H4 (cell line): Measurements from ENCODE around the gene TFAP2A. TPM values are rescaled to one million over a fixed set of nuclear protein-coding genes. Genes with fewer than 3 reads are reported as not detected.

Experiments
- DNase-seq: peaks from one replicate; pipeline ENCODE4 v3.0.0-alpha.2; 2015; ENCODE audit warnings: low spot score
- total RNA-seq: library from RNA; depleted of rRNA; stranded (reverse); fragments of >200 nt; shearing (Covaris generic); gene quantifications from 2 replicates; pipeline ENCODE4 v1.2.3, GENCODE V29; 2014

The TFAP2A gene
- total RNA-seq, 1 experiment from 2014 or later = 5.0 TPM

DNA sequence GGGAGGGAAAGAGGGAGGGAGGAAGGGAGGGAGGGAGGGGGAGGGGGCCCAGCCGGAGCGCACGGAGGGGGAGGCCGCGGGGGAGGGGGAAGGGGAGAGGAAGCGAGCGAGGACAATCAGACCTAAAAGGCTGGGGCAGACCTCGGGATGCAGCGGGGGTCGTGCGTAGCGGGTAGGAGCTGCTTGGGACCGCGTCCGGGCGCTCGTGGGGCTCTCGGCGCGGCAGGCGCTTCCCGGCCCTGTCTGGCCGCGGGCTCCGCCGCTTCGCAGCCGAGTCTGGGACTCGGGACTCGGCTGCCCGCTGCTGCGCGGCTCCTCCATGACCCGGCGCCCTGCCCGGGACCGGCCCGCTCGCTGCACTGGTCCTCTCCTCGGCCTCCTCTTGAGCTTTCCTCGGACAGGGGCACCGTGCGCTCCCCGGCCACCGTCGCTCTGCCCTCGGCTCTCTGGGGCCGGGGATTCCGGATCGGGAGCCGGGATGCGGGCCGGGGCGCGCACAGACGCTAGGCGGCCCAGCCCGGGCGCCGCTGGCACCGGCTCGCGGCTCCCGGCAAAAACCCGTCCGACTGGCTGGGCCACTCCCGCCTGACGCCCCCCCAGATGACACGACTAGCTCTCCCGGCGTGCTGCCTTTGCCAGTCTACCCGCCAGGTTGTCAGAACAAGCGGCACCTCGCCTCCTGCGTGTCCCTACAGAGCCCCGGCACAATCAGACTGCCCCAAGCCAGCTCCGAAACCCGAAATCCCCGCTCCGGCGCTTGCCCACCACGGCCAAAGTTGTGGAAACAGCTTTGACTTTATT is 2.2 kb downstream of the TFAP2A start:
- DNase-seq = no peak

GRCh38 chr6:10411971-10412460 is 2.9 kb downstream of the TFAP2A start:
- DNase-seq = peak; percentile 98

GRCh38 chr6:10411131-10411970 is 3.5 kb downstream of the TFAP2A start:
- no peak for DNase-seq

DNA sequence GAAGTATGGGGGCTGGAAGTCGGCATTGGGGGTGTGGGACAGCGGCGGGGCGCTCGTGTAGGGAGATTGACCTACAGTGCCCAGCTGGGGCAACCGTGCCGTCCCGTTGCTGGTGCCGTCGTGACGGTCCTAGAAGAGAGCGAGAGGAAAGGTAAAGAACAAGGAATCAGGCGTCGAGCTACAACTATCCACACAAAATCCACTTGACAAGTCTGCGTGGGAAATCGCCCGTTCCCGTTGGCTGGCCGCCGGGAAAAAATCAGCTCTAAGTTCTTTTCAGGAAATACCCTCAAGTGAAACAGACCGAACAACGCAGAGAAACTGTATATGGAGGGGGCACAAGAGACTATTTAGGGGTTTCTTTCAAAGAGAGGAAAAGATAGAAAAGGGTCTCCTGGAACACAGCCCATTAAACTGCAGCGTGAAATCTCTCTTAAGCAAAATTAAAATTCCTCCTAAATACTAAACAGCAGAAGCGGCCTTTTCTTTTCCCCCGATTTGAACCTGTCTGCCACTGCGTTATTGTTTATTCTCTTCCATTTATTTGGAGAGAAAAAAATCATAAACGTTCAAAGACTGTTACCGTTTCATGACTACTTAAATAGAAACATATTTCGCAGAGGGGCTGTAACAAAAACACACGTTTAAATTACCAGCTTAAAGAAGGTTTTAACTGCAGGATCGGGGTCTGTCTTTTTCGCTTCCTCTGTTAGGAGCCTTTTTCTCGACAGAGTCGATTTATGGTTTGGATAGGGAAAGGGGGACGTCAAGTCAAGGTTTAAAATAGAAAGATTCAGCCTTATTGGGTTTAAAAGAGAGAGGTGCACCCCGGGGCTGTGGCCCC is 4.4 kb downstream of the TFAP2A start:
- DNase-seq = no peak

DNA sequence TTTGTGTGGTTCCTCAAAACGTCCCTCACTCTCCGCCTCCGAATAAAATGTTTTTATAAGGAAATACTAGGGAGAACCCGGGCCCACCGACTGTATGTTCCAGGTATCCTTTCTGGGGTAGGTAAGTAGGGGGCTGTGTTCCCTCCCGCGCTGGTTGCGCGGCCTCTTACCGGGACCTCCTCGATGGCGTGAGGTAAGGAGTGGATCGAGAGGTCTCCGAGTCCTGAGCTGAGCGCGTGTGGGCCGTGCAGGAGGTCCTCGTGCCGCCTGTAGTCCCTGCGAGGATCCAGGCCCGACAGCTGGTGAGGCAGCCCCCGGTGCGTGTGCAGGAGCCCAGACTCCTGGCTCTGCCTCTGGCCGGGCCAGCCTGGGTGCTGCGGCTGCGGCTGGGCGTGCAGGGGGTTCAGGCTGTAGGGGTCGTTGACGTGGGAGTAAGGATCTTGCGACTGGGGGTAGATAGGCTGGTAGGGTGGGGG is 5.1 kb downstream of the TFAP2A start:
- no peak for DNase-seq

GRCh38 chr6:10409233-10409721 is 5.6 kb downstream of the TFAP2A start:
- no peak for DNase-seq

DNA sequence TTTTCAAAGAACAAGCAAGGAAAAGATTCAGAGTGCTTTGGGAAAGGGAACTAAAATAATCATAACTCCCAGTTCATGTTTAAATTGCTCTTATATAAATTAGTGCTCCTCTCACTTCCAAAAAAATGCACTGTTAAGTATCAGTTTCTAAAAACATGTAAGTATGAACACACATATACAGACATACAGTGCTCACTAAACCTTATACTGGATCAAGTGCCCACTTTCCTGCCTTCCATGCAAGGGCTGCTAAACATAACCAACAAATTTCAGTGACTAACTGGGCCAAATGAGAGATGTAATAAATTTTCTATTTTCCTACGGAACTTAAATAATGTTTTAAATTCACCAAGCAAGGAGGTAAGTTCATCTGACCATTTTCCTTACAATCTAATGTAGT is 6.4 kb downstream of the TFAP2A start:
- DNase-seq = no peak

- no peak for DNase-seq
These were observed 7.2 kb downstream of the TFAP2A start for GRCh38 chr6:10407674-10408054.

GRCh38 chr6:10407018-10407673 is 7.7 kb downstream of the TFAP2A start:
- DNase-seq = no peak

GRCh38 chr6:10406556-10406955 is 8.3 kb downstream of the TFAP2A start:
- DNase-seq = no peak

GRCh38 chr6:10405513-10405900 is 9.4 kb downstream of the TFAP2A start:
- DNase-seq = no peak

DNA sequence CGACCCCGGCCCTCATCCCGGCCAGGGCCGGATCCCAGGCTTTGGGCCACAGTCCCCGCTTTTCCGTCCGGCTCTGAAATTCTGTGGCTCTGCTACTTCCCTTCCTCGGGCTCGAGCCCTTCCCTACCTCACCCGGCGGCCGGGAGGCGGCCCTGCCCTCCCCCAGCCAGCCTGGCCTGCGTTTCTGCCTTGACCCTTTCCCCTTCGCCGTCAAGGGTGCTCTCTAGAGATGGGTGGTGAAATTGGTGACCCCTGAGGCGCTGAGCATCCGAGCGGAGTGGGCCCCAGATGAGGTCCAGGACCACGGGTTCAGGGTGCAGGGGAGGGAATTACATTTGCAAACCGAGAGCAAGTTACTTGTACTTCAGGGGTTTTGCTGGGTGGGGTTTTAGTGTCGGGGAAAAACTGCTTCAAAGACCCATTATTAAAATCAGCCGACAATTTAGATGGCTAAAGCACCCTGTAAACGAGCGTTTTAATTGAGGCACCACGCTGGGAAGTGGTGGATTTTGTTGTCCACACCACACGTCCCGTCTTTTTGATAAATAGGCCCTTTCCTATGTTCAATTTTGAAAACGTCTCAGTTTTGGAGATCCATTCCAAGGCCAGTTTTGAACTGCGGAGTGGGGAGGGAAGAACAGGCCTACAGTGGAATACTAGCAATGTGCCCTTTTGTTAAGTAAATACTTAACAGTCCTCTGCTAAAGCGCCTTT is 9.9 kb downstream of the TFAP2A start:
- no peak for DNase-seq

GRCh38 chr6:10404107-10404798 is 10.6 kb downstream of the TFAP2A start:
- peak; percentile 97 for DNase-seq

DNA sequence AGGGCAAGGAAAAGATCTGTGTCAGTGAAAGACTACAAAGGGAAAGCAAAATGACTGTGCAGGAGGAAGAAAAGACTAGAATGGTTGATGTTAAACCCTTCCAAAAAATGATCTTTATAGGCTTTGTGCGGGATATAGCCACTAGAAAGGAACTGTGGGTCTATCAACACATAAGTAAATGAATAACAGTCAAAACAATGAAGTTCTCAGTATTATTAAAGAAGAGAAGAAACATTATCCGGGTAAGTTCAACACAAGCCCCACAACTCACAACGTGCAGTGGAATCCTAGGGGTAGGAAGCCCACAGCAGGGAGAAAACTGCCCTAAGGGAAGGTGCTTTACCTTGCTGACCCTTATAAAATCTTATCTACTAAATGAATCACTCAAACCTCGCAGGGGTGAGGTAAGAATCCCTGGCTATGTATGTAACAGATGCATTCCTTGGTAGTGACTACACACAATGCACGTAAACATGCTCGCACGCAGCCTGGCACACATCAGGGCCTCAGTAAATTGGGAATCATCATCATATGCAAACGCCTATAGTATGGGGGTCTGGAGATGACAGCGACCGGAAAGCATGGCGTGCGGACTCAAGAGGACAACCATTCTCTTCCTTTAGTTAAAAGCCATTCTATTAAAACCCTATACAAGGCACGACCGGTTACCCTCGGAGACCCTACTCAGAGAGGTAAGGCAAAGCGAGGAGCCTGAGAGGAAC is 11.3 kb downstream of the TFAP2A start:
- DNase-seq = peak; percentile 78

DNA sequence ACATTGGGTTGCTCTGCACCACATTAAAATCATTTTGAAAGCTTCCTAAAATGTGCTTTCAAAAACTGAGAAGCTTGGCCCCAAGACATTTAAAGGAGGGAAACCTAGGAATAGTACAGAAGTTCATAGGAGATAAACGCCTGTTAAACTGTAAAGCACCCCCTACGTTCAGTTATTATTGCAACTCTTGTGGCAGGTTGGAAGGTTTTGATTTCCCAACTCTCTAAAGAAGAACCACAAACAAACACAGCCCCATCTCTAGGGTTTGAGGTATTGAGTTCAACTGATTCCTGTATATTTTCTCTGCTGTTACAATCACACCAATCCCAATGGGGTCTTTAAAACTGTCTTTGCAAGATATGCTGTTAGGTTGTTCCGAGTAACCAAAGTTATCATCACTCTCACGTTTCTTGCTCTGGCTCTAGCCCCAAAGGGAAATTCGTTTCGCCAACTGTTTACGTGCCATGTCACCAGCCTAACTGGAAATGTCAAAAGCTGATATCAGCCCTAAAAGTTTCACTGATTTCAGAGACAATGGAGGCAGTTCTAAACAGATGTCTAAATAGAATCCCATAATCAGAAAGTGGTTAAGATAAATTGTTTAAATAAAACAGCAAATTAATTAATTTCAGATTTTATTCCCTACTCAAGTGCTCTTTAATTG is 12.1 kb downstream of the TFAP2A start:
- DNase-seq = no peak

- DNase-seq = no peak
These were observed 13.1 kb downstream of the TFAP2A start for GRCh38 chr6:10401632-10402223.

DNA sequence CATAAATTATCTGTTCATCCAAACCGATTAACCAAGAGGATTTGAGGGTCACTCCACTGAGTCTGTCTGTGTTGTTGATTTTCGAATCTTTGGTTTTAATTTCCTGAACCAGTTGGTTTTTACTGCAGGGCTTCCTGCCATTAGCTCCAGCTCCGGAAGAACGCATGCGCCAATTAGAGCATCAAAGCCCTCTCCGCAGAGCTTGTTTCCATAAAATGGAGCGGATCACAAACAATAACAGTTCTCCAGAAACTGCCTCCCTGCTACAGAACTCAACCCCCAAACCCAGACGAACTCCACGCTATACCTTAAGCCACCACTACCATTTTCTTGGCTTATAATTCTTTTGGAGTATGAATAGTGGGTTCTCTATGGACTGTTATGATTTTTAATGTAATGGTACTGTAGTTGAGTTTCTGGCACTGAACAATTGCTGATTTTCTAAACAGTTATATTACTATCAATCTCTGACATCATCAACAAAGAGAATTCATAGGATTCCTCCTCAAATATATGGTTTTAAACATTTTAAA is 13.8 kb downstream of the TFAP2A start:
- DNase-seq = no peak

DNA sequence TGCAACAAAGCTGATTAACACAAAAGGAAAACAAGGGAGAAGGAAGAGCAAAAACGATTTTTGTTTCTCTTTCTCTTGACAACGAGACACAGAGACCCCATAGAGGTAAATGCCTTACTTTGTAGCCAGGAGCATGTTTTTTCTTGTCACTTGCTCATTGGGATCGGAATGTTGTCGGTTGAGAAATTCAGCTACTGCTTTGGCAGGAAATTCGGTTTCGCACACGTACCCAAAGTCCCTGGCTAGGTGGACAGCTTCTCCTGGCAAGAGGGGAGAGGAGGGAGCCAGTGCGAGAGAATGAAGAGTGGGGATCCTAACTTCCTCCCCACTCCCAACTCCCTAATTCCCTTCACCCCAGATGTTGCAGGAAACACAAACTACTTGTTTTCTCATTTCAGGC is 14.5 kb downstream of the TFAP2A start:
- DNase-seq = no peak
